ENCODE measurements around the gene DAPK1. TPM values are rescaled to one million over a fixed set of nuclear protein-coding genes. Genes with fewer than 3 reads are reported as not detected.
A peak's percentile ranks its signal among the peaks of the same experiment; 100 is the strongest.

Gene DAPK1
- total RNA-seq, 2 donors from 2014 or later: 39.1 to 40.6 TPM

GRCh38 chr9:87708546-87708945 is 210.9 kb downstream of the DAPK1 start:
- no peak for ATAC-seq (ENCODE audit: insufficient number of reproducible peaks, low FRiP score, low read depth)
- DNase-seq (ENCODE audit: low spot score): no peak
- no peak overlapping the region for H3K4me3 ChIP-seq
- H3K27ac ChIP-seq: no peak overlapping the region
- peaks cover 0 to 14% of the 10 kb centered on the region in 2 donors for H3K4me1 ChIP-seq (ENCODE audit: control insufficient read depth in 1 of 2, low read depth in 2 of 2)
- TF ChIP-seq CTCF (IDR thresholded peaks at IDR 0.05): no peak
- H3K27me3 ChIP-seq (replicated peaks; ENCODE audit: insufficient read depth): no peaks in the 10 kb centered on the region
- H3K9me3 ChIP-seq: no peaks in the 10 kb centered on the region
- no peaks in the 10 kb centered on the region for H3K36me3 ChIP-seq

- no peak for ATAC-seq (ENCODE audit: insufficient number of reproducible peaks, low FRiP score, low read depth)
- H3K4me1 ChIP-seq (ENCODE audit: control insufficient read depth in 1 of 2, low read depth in 2 of 2): peaks cover 4 to 20% of the 10 kb centered on the region in 2 donors
- DNase-seq (ENCODE audit: low spot score): no peak
- no peak overlapping the region for H3K4me3 ChIP-seq
- no peak for TF ChIP-seq CTCF (IDR thresholded peaks at IDR 0.05)
- H3K36me3 ChIP-seq: no peaks in the 10 kb centered on the region
- H3K9me3 ChIP-seq: no peaks in the 10 kb centered on the region
- H3K27me3 ChIP-seq (replicated peaks; ENCODE audit: insufficient read depth): no peaks in the 10 kb centered on the region
- H3K27ac ChIP-seq: no peak overlapping the region
These were observed 211.5 kb downstream of the DAPK1 start for GRCh38 chr9:87708986-87709728.

GRCh38 chr9:87710443-87710842 is 212.8 kb downstream of the DAPK1 start:
- H3K4me3 ChIP-seq: no peak overlapping the region
- no peak for TF ChIP-seq CTCF (IDR thresholded peaks at IDR 0.05)
- DNase-seq (ENCODE audit: low spot score) (no peak), ATAC-seq (ENCODE audit: insufficient number of reproducible peaks, low FRiP score, low read depth) (no peak)
- H3K9me3 ChIP-seq: no peaks in the 10 kb centered on the region
- H3K27me3 ChIP-seq (replicated peaks; ENCODE audit: insufficient read depth): no peaks in the 10 kb centered on the region
- no peaks in the 10 kb centered on the region for H3K36me3 ChIP-seq
- H3K27ac ChIP-seq: no peak overlapping the region
- peaks cover 12 to 28% of the 10 kb centered on the region in 2 donors for H3K4me1 ChIP-seq (ENCODE audit: control insufficient read depth in 1 of 2, low read depth in 2 of 2)

- Histone ChIP-seq H3K27ac (peak overlapping the region in 1 of 2 donors; percentile 81), H3K9me3 (no peaks in the 10 kb centered on the region), H3K27me3 (replicated peaks; ENCODE audit: insufficient read depth) (no peaks in the 10 kb centered on the region), H3K4me1 (ENCODE audit: control insufficient read depth in 1 of 2, low read depth in 2 of 2) (peaks cover 12 to 28% of the 10 kb centered on the region in 2 donors), H3K4me3 (no peak overlapping the region), H3K36me3 (no peaks in the 10 kb centered on the region)
- no peak for TF ChIP-seq CTCF (IDR thresholded peaks at IDR 0.05)
- DNase-seq (ENCODE audit: low spot score): no peak
- ATAC-seq (ENCODE audit: insufficient number of reproducible peaks, low FRiP score, low read depth): no peak
These were observed 214.5 kb downstream of the DAPK1 start for GRCh38 chr9:87711857-87712800.

- ATAC-seq (ENCODE audit: insufficient number of reproducible peaks, low FRiP score, low read depth) (no peak), DNase-seq (ENCODE audit: low spot score) (no peak)
- TF ChIP-seq CTCF (IDR thresholded peaks at IDR 0.05): no peak
These were observed 215.2 kb downstream of the DAPK1 start for GRCh38 chr9:87712801-87713277.

More at GRCh38 chr9:87712801-87713277, 215.2 kb downstream of the DAPK1 start:
- Histone ChIP-seq H3K27me3 (replicated peaks; ENCODE audit: insufficient read depth) (no peaks in the 10 kb centered on the region), H3K4me3 (no peak overlapping the region), H3K27ac (peak overlapping the region; percentile 74 to 81), H3K36me3 (no peaks in the 10 kb centered on the region), H3K9me3 (no peaks in the 10 kb centered on the region), H3K4me1 (ENCODE audit: control insufficient read depth in 1 of 2, low read depth in 2 of 2) (peaks cover 12 to 28% of the 10 kb centered on the region in 2 donors)
